GM12878 (cell line): ENCODE measurements around the gene RBM19. TPM values are rescaled to one million over a fixed set of nuclear protein-coding genes. Genes with fewer than 3 reads are reported as not detected.

ENCODE experiments used
- ATF2 ChIP-seq: IDR thresholded peaks from 2 replicates; pipeline ENCODE4 v1.6.1; 2012; ENCODE audit warnings: low read length, inconsistent platforms
- BMI1 ChIP-seq: fragments of 450-650 bp; IDR thresholded peaks from 2 replicates; pipeline ENCODE4 v1.6.1; 2016; ENCODE audit warnings: mild to moderate bottlenecking, moderate library complexity, borderline replicate concordance
- polyA plus RNA-seq, 11 experiments: library from polyadenylated mRNA; depleted of rRNA in 4 of 11; unstranded in 6 of 11; stranded (reverse) in 5 of 11; fragments of >200 nt; fragmentation: Nextera tagmentation in 4 of 11; fragmentation: Illumina TruSeq in 1 of 11; extraction: Ambion mirVana in 4 of 11; extraction: Trizol in 1 of 11; gene quantifications; 1 replicate in 1 of 11; 2 replicates in 10 of 11; pipeline versions ENCODE4 v1.2.1 to v1.2.3, GENCODE V29; 2011 to 2016; ENCODE audit warnings: inconsistent platforms in 2 of 11, missing spikeins in 2 of 11, low read depth in 1 of 11
- total RNA-seq, 4 experiments: library from RNA; depleted of rRNA in 3 of 4; stranded (reverse); fragments of >200 nt in 3 of 4; fragmentation: Illumina TruSeq in 1 of 4; extraction: Trizol in 1 of 4; gene quantifications; 2 replicates each; pipeline versions ENCODE4 v1.2.1 to v1.2.3, GENCODE V29; 2013 to 2021
- TF ChIP-seq, protein P1 (sequence below): IDR thresholded peaks from 2 replicates; pipeline ENCODE4 v1.6.1; 2011; ENCODE audit warnings: low read depth, mild to moderate bottlenecking, low read length, moderate library complexity, borderline replicate concordance; ENCODE audit errors: extremely low read depth
- TF ChIP-seq, protein P2 (sequence below): fragments of 150-350 bp; IDR thresholded peaks from 2 replicates; pipeline ENCODE4 v1.6.1; 2016; ENCODE audit warnings: low read depth, low read length

Gene RBM19
- total and polyA plus RNA-seq, 10 of the 15 experiments (the other 5 are each of a cell fraction or from before 2014, with no cell fraction given): 4.2 to 42.9 (median 28.4) TPM

- TF ChIP-seq, protein P1, sequence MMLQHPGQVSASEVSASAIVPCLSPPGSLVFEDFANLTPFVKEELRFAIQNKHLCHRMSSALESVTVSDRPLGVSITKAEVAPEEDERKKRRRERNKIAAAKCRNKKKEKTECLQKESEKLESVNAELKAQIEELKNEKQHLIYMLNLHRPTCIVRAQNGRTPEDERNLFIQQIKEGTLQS: no peak
- TF ChIP-seq, protein P2, sequence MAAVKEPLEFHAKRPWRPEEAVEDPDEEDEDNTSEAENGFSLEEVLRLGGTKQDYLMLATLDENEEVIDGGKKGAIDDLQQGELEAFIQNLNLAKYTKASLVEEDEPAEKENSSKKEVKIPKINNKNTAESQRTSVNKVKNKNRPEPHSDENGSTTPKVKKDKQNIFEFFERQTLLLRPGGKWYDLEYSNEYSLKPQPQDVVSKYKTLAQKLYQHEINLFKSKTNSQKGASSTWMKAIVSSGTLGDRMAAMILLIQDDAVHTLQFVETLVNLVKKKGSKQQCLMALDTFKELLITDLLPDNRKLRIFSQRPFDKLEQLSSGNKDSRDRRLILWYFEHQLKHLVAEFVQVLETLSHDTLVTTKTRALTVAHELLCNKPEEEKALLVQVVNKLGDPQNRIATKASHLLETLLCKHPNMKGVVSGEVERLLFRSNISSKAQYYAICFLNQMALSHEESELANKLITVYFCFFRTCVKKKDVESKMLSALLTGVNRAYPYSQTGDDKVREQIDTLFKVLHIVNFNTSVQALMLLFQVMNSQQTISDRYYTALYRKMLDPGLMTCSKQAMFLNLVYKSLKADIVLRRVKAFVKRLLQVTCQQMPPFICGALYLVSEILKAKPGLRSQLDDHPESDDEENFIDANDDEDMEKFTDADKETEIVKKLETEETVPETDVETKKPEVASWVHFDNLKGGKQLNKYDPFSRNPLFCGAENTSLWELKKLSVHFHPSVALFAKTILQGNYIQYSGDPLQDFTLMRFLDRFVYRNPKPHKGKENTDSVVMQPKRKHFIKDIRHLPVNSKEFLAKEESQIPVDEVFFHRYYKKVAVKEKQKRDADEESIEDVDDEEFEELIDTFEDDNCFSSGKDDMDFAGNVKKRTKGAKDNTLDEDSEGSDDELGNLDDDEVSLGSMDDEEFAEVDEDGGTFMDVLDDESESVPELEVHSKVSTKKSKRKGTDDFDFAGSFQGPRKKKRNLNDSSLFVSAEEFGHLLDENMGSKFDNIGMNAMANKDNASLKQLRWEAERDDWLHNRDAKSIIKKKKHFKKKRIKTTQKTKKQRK: no peak
- TF ChIP-seq BMI1 (no peak), ATF2 (no peak)
Measured at GRCh38 chr12:113899561-113900471, 66.3 kb downstream of the RBM19 start (continued).
